ENCODE results near the gene RELA. TPM values are rescaled to one million over a fixed set of nuclear protein-coding genes. Genes with fewer than 3 reads are reported as not detected.
"Not testable (repeated sequence)": the region's sequence is repeated elsewhere in the genome, so short reads cannot be mapped to it uniquely, and the experiment has no call there.

Gene RELA
- total and polyA plus RNA-seq, 10 of the 15 experiments (the other 5 are each of a cell fraction or from before 2014, with no cell fraction given): 5.1 to 56.4 (median 34.2) TPM

DNA sequence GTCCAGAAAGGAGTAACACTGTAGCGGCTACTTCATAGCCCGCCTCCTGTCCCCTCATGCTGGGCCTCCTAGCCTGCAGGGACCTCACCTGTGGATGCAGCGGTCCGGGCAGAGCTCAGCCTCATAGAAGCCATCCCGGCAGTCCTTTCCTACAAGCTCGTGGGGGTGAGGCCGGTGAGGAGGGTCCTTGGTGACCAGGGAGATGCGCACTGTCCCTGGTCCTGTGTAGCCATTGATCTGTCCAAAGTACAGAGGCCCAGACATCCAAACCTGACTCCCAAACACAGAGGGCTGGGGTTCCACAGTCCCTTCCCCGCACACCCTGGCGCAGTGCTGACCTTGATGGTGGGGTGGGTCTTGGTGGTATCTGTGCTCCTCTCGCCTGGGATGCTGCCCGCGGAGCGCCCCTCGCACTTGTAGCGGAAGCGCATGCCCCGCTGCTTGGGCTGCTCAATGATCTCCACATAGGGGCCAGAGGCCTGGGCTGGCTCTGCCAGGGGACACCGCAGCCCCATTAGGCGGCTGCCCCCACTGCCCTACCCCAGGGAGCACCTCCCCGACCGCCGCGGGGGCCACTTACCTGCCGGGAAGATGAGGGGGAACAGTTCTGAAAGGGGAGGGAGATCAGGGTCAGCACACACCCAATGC is 993 bp downstream of the RELA start:
- 49% methylated on average over 21 of the region's 25 CpGs for WGBS (ENCODE audit: insufficient coverage, insufficient replicate concordance, low lambda C conversion rate, missing lambda C conversion rate)
- CTCF ChIA-PET: interaction anchor here (1.7 to 3.6 kb wide), 3 partner anchors 9 to 50 kb away, joined by 8 to 13 read pairs (median 11); partner anchors contain the start of genes KAT5 and PCNX3
- ATAC-seq (no peak), DNase-seq (ENCODE audit: low read depth, low spot score) (no peak), FAIRE-seq (no peak)
- Histone ChIP-seq H2AFZ (ENCODE audit: control insufficient read depth, low read depth, low read length) (no peak overlapping the region), H3K4me3 (peak overlapping the region; percentile 88), H3K9me3 (replicated peaks; ENCODE audit: control insufficient read depth, insufficient read depth, low read length) (no peaks in the 10 kb centered on the region), H4K20me1 (ENCODE audit: control insufficient read depth, insufficient read depth) (no peaks in the 10 kb centered on the region; the same call in none of the 2 replicates), H3K4me1 (ENCODE audit: control insufficient read depth, insufficient read depth, low read length) (peaks cover 9% of the 10 kb centered on the region), H3K27ac (ENCODE audit: control insufficient read depth, insufficient read depth) (peak overlapping the region; percentile 98), H3K79me2 (ENCODE audit: control insufficient read depth, insufficient read depth, low read length) (peaks cover 28% of the 10 kb centered on the region), H3K27me3 (replicated peaks in 1 of 2; ENCODE audit: control insufficient read depth in 2 of 2, insufficient read depth in 2 of 2, low read length in 1 of 2) (no peaks in the 10 kb centered on the region), H3K4me2 (ENCODE audit: control insufficient read depth, insufficient read depth) (peak overlapping the region; percentile 92), H3K36me3 (ENCODE audit: control insufficient read depth in 2 of 2, insufficient read depth in 2 of 2, low read length in 1 of 2) (peaks cover 23 to 26% of the 10 kb centered on the region in 2 experiments; a peak in 3 of 4 replicates), H3K9ac (ENCODE audit: control insufficient read depth, insufficient read depth, low read length) (peak overlapping the region; percentile 98)
- in situ Hi-C loops (cut with MboI): no loop called here
- BruUV-seq (replicated peaks): no TSS peak
- POLR2A ChIA-PET: interaction anchor here (0.6 to 5.5 kb wide), 6 partner anchors 8 to 1420 kb away, joined by 3 to 88 read pairs (median 20); partner anchors contain the start of genes PCNX3 and SIPA1
- RAD21 ChIA-PET (ENCODE audit: unreplicated experiment): interaction anchor here (2.1 to 2.6 kb wide), 3 partner anchors 10 to 50 kb away, joined by 4 to 19 read pairs (median 6); partner anchors contain the start of genes KAT5 and SIPA1
- SMC1A ChIA-PET (ENCODE audit: uncharacterized antibody, unreplicated experiment): interaction anchor here (0.7 to 1.9 kb wide), 2 partner anchors 9 kb away, joined by 3 to 19 read pairs; no protein-coding TSS in a partner anchor
- TF ChIP-seq, protein P1, sequence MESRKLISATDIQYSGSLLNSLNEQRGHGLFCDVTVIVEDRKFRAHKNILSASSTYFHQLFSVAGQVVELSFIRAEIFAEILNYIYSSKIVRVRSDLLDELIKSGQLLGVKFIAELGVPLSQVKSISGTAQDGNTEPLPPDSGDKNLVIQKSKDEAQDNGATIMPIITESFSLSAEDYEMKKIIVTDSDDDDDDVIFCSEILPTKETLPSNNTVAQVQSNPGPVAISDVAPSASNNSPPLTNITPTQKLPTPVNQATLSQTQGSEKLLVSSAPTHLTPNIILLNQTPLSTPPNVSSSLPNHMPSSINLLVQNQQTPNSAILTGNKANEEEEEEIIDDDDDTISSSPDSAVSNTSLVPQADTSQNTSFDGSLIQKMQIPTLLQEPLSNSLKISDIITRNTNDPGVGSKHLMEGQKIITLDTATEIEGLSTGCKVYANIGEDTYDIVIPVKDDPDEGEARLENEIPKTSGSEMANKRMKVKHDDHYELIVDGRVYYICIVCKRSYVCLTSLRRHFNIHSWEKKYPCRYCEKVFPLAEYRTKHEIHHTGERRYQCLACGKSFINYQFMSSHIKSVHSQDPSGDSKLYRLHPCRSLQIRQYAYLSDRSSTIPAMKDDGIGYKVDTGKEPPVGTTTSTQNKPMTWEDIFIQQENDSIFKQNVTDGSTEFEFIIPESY (IDR thresholded peaks at IDR 0.05): peak; percentile 29; the same call in 1 of the 2 replicates
- TF ChIP-seq POLR2A (IDR thresholded peaks at IDR 0.05; ENCODE audit: low read depth, low read length): no peak; the same call in 1 of the 2 replicates
- intact Hi-C loops (cut with micrococcal nuclease; ENCODE audit: unreplicated experiment): no loop called here

DNA sequence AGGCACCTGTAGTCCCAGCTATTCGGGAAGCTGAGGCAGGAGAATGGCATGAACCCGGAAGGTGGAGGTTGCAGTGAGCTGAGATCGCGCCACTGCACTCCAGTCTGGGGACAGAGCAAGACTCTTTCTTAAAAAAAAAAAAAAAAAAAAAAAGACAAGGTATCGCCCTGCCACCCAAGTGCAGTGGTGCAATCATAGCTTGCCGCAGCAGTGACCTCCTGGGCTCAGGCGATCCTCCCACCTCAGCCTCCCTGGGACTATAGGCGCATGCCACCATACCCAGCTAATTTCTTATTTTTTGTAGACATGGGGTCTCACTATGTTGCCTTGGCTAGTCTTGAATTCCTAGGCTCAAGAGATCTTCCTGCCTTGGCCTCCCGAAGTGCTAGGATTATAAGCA is 1.8 kb downstream of the RELA start:
- SMC1A ChIA-PET (ENCODE audit: uncharacterized antibody, unreplicated experiment): interaction anchor here (0.7 kb wide), 1 partner anchor 8 kb away, joined by 3 read pairs; no protein-coding TSS in a partner anchor
- H3K27me3 ChIP-seq (replicated peaks in 1 of 2; ENCODE audit: control insufficient read depth in 2 of 2, insufficient read depth in 2 of 2, low read length in 1 of 2); FAIRE-seq; H3K9ac ChIP-seq (ENCODE audit: control insufficient read depth, insufficient read depth, low read length); H2AFZ ChIP-seq (ENCODE audit: control insufficient read depth, low read depth, low read length); DNase-seq (ENCODE audit: low read depth, low spot score); ATAC-seq; H3K4me1 ChIP-seq (ENCODE audit: control insufficient read depth, insufficient read depth, low read length); in situ Hi-C loops (cut with MboI); H4K20me1 ChIP-seq (ENCODE audit: control insufficient read depth, insufficient read depth); intact Hi-C loops (cut with micrococcal nuclease; ENCODE audit: unreplicated experiment); H3K9me3 ChIP-seq (replicated peaks; ENCODE audit: control insufficient read depth, insufficient read depth, low read length); H3K27ac ChIP-seq (ENCODE audit: control insufficient read depth, insufficient read depth); CTCF ChIA-PET; BruUV-seq (replicated peaks): not testable (repeated sequence)
- H3K36me3 ChIP-seq (ENCODE audit: control insufficient read depth in 2 of 2, insufficient read depth in 2 of 2, low read length in 1 of 2): peaks cover 26 to 32% of the 10 kb centered on the region in 2 experiments
- POLR2A ChIA-PET: interaction anchor here (0.6 to 1.3 kb wide), 5 partner anchors 8 to 1419 kb away, joined by 3 to 8 read pairs (median 4); no protein-coding TSS in a partner anchor
- 79% methylated on average over 6 of the region's 9 CpGs for WGBS (ENCODE audit: insufficient coverage, insufficient replicate concordance, low lambda C conversion rate, missing lambda C conversion rate)
- peak overlapping the region; percentile 92 for H3K4me2 ChIP-seq (ENCODE audit: control insufficient read depth, insufficient read depth)
- H3K79me2 ChIP-seq (ENCODE audit: control insufficient read depth, insufficient read depth, low read length): peaks cover 28% of the 10 kb centered on the region
- H3K4me3 ChIP-seq: peak overlapping the region; percentile 88; the same call in 1 of the 2 replicates
- RAD21 ChIA-PET (ENCODE audit: unreplicated experiment): interaction anchor here (2.1 kb wide), 1 partner anchor 9 kb away, joined by 4 read pairs; no protein-coding TSS in a partner anchor
